Measurements from ENCODE around the gene TEX261. TPM values are rescaled to one million over a fixed set of nuclear protein-coding genes. Genes with fewer than 3 reads are reported as not detected.
A peak's percentile ranks its signal among the peaks of the same experiment; 100 is the strongest.
"Not testable (repeated sequence)": the region's sequence is repeated elsewhere in the genome, so short reads cannot be mapped to it uniquely, and the experiment has no call there.

Gene TEX261
- total RNA-seq, 4 donors from 2014 or later, result 24.6 to 41.0 (median 34.9) TPM

DNA sequence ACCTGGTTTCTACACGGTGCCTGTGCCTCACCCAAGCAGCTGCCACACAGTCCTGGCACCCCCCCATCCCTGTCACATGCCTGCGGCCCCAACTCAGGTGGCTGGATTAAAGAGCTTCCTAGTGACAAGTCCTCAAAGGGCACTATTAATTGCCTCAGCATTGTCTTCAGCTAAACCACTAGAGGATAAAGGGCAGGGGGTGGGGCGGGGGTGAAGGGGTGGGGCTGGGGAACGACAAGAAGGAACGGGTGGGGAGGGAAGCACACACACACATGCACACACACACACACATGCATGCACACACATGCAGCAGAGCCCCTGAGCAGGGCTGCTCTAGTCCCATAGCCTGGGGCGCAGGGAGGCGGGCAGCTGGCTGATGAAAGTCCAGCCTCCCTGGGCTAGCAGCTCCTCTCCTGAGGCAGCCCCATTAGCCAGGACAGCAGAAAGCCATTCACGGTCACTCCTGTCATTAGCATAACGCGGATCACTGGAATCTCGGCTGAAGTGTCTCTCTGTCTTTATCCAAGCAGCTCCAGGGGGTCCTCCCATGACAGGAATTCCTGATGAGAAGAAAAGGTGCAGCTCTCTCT, 7.4 kb upstream of the TEX261 start:
- no peak for ATAC-seq
- no peak overlapping the region for H3K27ac ChIP-seq
- H3K9me3 ChIP-seq, result no peaks in the 10 kb centered on the region
- H3K27me3 ChIP-seq, result peaks cover 18% of the 10 kb centered on the region
- no peaks in the 10 kb centered on the region for H3K36me3 ChIP-seq
- peaks cover 0 to 9% (median 6%) of the 10 kb centered on the region in 3 donors for H3K4me1 ChIP-seq
- H3K4me3 ChIP-seq, result no peak overlapping the region
- WGBS, 2 donors (ENCODE audit: low coverage in 1 of 2), result 30 to 100% methylated on average over 1 to 6 of the region's 11 CpGs
- TF ChIP-seq, protein P1, sequence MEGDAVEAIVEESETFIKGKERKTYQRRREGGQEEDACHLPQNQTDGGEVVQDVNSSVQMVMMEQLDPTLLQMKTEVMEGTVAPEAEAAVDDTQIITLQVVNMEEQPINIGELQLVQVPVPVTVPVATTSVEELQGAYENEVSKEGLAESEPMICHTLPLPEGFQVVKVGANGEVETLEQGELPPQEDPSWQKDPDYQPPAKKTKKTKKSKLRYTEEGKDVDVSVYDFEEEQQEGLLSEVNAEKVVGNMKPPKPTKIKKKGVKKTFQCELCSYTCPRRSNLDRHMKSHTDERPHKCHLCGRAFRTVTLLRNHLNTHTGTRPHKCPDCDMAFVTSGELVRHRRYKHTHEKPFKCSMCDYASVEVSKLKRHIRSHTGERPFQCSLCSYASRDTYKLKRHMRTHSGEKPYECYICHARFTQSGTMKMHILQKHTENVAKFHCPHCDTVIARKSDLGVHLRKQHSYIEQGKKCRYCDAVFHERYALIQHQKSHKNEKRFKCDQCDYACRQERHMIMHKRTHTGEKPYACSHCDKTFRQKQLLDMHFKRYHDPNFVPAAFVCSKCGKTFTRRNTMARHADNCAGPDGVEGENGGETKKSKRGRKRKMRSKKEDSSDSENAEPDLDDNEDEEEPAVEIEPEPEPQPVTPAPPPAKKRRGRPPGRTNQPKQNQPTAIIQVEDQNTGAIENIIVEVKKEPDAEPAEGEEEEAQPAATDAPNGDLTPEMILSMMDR (IDR thresholded peaks at IDR 0.05), result no peak
- TF ChIP-seq POLR2A (IDR thresholded peaks at IDR 0.05) (no peak), EP300 (IDR thresholded peaks at IDR 0.05) (no peak), POLR2AphosphoS5 (IDR thresholded peaks at IDR 0.05) (no peak)

DNA sequence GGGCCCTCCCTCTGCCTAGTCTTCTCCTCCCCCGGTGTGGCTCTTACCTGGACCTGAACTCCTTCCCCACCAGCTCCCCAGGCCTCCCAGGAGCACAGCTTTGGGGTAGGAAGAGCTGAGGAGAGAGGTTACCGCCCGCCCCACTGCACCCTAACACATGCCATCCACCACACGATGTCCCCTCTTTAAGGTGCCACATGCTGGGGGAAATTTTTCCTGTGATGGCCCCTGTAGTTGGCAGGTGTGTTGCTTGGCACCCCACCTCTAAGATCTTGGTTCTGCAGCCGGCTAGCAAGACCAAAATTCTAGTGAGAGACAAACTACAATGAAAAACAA, 6.9 kb upstream of the TEX261 start:
- H3K27ac ChIP-seq, result no peak overlapping the region
- H3K9me3 ChIP-seq, result no peaks in the 10 kb centered on the region
- H3K36me3 ChIP-seq, result no peaks in the 10 kb centered on the region
- WGBS, 2 donors (ENCODE audit: low coverage in 1 of 2), result no CpG with 5 or more reads among the region's 5 CpGs
- TF ChIP-seq POLR2A (IDR thresholded peaks at IDR 0.05), result no peak
- no peak for TF ChIP-seq POLR2AphosphoS5 (IDR thresholded peaks at IDR 0.05)
- TF ChIP-seq EP300 (IDR thresholded peaks at IDR 0.05), result no peak
- TF ChIP-seq, protein P1 (IDR thresholded peaks at IDR 0.05), result no peak
- peaks cover 0 to 9% (median 6%) of the 10 kb centered on the region in 3 donors for H3K4me1 ChIP-seq
- H3K4me3 ChIP-seq, result no peak overlapping the region
- peaks cover 14% of the 10 kb centered on the region for H3K27me3 ChIP-seq
- no peak for ATAC-seq

DNA sequence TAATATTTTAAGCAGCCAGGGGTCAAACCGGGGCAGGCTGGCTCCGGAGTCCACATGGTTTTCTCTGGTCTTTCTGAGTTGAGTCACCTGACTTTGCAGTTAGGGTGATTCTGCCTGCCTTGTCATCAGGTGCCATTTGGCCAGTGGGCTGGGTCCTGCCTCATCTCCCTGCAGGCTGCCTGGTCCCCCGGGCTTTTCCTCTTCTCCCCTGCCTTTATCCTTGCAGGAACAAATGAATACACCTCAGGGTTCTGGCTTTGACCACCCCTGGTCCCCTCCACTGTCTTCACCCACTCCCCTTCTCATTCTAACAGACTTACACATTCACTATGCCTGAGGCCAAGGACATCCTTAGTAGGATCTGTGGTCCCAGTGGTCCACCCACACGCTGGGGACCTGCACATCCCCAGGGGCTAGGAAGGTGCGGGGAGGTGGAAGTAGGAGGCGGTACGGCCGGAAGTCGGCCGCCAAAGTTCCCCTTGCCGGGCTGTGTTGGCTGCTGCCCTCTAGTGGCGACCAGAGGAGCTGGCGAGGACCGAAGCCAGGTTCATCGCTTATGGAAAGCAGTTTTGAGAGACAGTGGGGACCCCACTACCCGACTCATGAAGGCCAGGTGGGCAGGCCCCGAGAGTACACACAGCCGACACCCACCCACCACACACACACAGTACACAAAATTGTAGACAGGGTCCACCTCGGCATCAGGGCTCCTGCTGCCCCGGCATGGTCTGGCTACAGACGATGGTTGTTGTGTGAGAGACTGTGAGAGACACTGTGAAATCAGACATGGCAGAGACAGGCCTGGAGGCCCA, 6.3 kb upstream of the TEX261 start:
- Histone ChIP-seq H3K27me3 (peaks cover 10% of the 10 kb centered on the region), H3K4me3 (peak overlapping the region in 1 of 2 donors; percentile 32), H3K36me3 (no peaks in the 10 kb centered on the region), H3K9me3 (no peaks in the 10 kb centered on the region), H3K27ac (no peak overlapping the region), H3K4me1 (peaks cover 0 to 10% (median 6%) of the 10 kb centered on the region in 3 donors)
- ATAC-seq, result peak; percentile 75
- WGBS, 2 donors (ENCODE audit: low coverage in 1 of 2), result 10 to 72% methylated on average over 3 to 6 of the region's 21 CpGs
- TF ChIP-seq POLR2A (IDR thresholded peaks at IDR 0.05), result no peak
- TF ChIP-seq, protein P1 (IDR thresholded peaks at IDR 0.05), result peak in 3 of 4 experiments; percentile 69 to 93 (median 77)
- TF ChIP-seq POLR2AphosphoS5 (IDR thresholded peaks at IDR 0.05), result no peak
- no peak for TF ChIP-seq EP300 (IDR thresholded peaks at IDR 0.05)

DNA sequence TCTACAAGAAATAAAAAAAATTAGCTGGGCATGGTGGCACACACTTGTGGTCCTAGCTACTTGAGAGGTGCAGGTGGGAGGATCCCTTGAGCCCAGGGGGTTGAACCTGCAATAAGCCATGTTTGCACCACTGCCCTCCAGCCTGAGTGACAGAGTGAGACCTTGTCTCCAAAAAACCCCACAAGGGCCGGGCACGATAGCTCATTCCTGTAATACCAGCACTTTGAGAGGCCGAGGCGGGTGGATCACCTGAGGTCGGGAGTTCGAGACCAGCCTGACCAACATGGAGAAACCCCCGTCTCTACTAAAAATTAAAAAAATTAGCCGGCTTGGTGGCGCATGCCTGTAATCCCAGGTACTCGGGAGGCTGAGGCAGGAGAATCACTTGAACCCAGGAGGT, 5.3 kb upstream of the TEX261 start:
- H3K4me3 ChIP-seq, H3K9me3 ChIP-seq, H3K36me3 ChIP-seq, ATAC-seq, H3K27ac ChIP-seq, H3K27me3 ChIP-seq: not testable (repeated sequence)
- H3K4me1 ChIP-seq, result peaks cover 0 to 20% (median 11%) of the 10 kb centered on the region in 3 donors
- WGBS, 2 donors (ENCODE audit: low coverage in 1 of 2), result 71% methylated on average over 1 of the region's 10 CpGs; no CpG with 5 or more reads in 1 of the 2 donors

DNA sequence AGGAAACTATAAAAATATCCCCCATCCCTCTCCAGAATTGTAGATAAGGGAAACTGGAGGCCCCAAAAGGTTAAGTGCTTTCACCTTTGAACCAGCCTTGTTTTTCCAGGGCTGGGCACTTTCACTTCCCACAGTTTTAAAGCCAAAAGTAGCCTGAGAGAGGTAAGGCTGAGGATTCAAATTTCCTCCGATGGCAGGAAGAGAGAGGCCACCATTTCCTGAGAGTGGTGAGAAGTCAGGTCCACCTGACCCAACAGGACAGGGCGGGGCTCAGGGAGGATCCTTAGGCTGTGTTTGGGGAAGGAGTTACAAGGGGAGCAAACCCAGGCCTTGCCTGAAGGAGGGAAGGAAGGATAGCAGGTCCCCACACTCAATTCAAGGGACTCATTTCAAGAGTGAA, 4.7 kb upstream of the TEX261 start:
- no peak for ATAC-seq
- H3K36me3 ChIP-seq, result no peaks in the 10 kb centered on the region
- H3K9me3 ChIP-seq, result no peaks in the 10 kb centered on the region
- no CpG with 5 or more reads among the region's 2 CpGs for WGBS, 2 donors (ENCODE audit: low coverage in 1 of 2)
- TF ChIP-seq POLR2AphosphoS5 (IDR thresholded peaks at IDR 0.05) (no peak), EP300 (IDR thresholded peaks at IDR 0.05) (no peak), POLR2A (IDR thresholded peaks at IDR 0.05) (no peak)
- TF ChIP-seq, protein P1 (IDR thresholded peaks at IDR 0.05), result no peak
- H3K4me3 ChIP-seq, result no peak overlapping the region
- H3K27me3 ChIP-seq, result peaks cover 7% of the 10 kb centered on the region
- H3K27ac ChIP-seq, result no peak overlapping the region
- peaks cover 0 to 21% (median 11%) of the 10 kb centered on the region in 3 donors for H3K4me1 ChIP-seq

DNA sequence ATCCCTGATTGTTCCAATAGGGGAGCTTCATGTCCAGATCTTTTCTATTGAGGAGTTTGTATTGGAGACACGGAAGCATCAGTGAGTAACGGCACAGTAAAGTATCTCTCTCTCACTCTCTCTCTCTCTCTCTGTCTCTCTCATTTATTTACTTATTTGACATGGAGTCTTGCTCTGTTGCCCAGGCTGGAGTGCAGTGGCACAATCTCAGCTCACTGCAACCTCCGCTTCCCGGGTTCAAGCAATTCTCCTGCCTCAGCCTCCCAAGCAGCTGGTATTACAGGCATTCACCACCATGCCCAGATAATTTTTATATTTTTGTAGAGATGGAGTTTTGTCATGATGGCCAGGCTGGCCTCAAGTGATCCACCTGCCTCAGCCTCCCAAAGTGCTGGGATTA, 4.2 kb upstream of the TEX261 start:
- H3K36me3 ChIP-seq, H3K27me3 ChIP-seq, H3K4me3 ChIP-seq, H3K9me3 ChIP-seq, ATAC-seq, H3K27ac ChIP-seq: not testable (repeated sequence)
- 81% methylated on average over 4 of the region's 4 CpGs; no CpG with 5 or more reads in 1 of the 2 donors for WGBS, 2 donors (ENCODE audit: low coverage in 1 of 2)
- H3K4me1 ChIP-seq, result peaks cover 0 to 24% (median 11%) of the 10 kb centered on the region in 3 donors

Measured in gastroesophageal sphincter (tissue), 4 donors.